ENCODE results near the gene CMTM6.
"Not testable (repeated sequence)": the region's sequence is repeated elsewhere in the genome, so short reads cannot be mapped to it uniquely, and the experiment has no call there.

The CMTM6 gene

GRCh38 chr3:32466808-32467207 lies 35.8 kb downstream of the CMTM6 start:
- not testable (repeated sequence) for DNase-seq (ENCODE audit: low read depth in 3 of 3)

- not testable (repeated sequence) for DNase-seq (ENCODE audit: low read depth in 3 of 3)
Measured at GRCh38 chr3:32464726-32465125, 37.9 kb downstream of the CMTM6 start.

GRCh38 chr3:32463415-32463814 lies 39.2 kb downstream of the CMTM6 start:
- DNase-seq (ENCODE audit: low read depth in 3 of 3), result not testable (repeated sequence)

- not testable (repeated sequence) for DNase-seq (ENCODE audit: low read depth in 3 of 3)
Measured at GRCh38 chr3:32462191-32462986, 40.3 kb downstream of the CMTM6 start.

- not testable (repeated sequence) for DNase-seq (ENCODE audit: low read depth in 3 of 3)
Measured at GRCh38 chr3:32460817-32461496, 41.7 kb downstream of the CMTM6 start.

GRCh38 chr3:32460031-32460749 lies 42.5 kb downstream of the CMTM6 start:
- peak in 2 of 3 experiments; percentile 44 to 47 for DNase-seq (ENCODE audit: low read depth in 3 of 3)

- DNase-seq (ENCODE audit: low read depth in 3 of 3), result no peak
Measured at GRCh38 chr3:32459450-32459849, 43.2 kb downstream of the CMTM6 start.

GRCh38 chr3:32457971-32458471 lies 44.6 kb downstream of the CMTM6 start:
- peak in 1 of 3 experiments; percentile 36 for DNase-seq (ENCODE audit: low read depth in 3 of 3)

- no peak for DNase-seq (ENCODE audit: low read depth in 3 of 3)
Measured at GRCh38 chr3:32456429-32457130, 46.1 kb downstream of the CMTM6 start.

GRCh38 chr3:32455609-32456428 lies 46.8 kb downstream of the CMTM6 start:
- DNase-seq (ENCODE audit: low read depth in 3 of 3), result no peak

- DNase-seq (ENCODE audit: low read depth in 3 of 3), result no peak
Measured at GRCh38 chr3:32454731-32455608, 47.7 kb downstream of the CMTM6 start.

- DNase-seq (ENCODE audit: low read depth in 3 of 3), result no peak
Measured at GRCh38 chr3:32454111-32454510, 48.5 kb downstream of the CMTM6 start.

GRCh38 chr3:32453346-32453745 lies 49.3 kb downstream of the CMTM6 start:
- no peak for DNase-seq (ENCODE audit: low read depth in 3 of 3)

- no peak for DNase-seq (ENCODE audit: low read depth in 3 of 3)
Measured at GRCh38 chr3:32452009-32452408, 50.6 kb downstream of the CMTM6 start.

- DNase-seq (ENCODE audit: low read depth in 3 of 3), result no peak
Measured at GRCh38 chr3:32450992-32451659, 51.5 kb downstream of the CMTM6 start.

- no peak for DNase-seq (ENCODE audit: low read depth in 3 of 3)
Measured at GRCh38 chr3:32450426-32450825, 52.2 kb downstream of the CMTM6 start.

GRCh38 chr3:32449691-32450090 lies 53.0 kb downstream of the CMTM6 start:
- DNase-seq (ENCODE audit: low read depth in 3 of 3), result no peak

GRCh38 chr3:32448686-32449474 lies 53.8 kb downstream of the CMTM6 start:
- no peak for DNase-seq (ENCODE audit: low read depth in 3 of 3)

Data from stimulated activated CD4-positive, alpha-beta T cell treated with anti-CD3 and anti-CD28 coated beads, TNF-alpha, amount 100 ng/mL, for 24 hours (primary cell).